Tongue (tissue), 2 donors: ENCODE data around the gene FGGY. TPM values are rescaled to one million over a fixed set of nuclear protein-coding genes. Genes with fewer than 3 reads are reported as not detected.

Experiments used
- DNase-seq: peaks from one replicate; pipeline ENCODE4 v3.0.0-alpha.2; 2015
- total RNA-seq: library from RNA; depleted of rRNA; stranded (reverse); fragments of >200 nt; gene quantifications from one replicate; pipeline ENCODE4 v1.2.3, GENCODE V29; 2014

FGGY gene
- total RNA-seq, 1 donor from 2014 or later = 80.4 TPM

DNA sequence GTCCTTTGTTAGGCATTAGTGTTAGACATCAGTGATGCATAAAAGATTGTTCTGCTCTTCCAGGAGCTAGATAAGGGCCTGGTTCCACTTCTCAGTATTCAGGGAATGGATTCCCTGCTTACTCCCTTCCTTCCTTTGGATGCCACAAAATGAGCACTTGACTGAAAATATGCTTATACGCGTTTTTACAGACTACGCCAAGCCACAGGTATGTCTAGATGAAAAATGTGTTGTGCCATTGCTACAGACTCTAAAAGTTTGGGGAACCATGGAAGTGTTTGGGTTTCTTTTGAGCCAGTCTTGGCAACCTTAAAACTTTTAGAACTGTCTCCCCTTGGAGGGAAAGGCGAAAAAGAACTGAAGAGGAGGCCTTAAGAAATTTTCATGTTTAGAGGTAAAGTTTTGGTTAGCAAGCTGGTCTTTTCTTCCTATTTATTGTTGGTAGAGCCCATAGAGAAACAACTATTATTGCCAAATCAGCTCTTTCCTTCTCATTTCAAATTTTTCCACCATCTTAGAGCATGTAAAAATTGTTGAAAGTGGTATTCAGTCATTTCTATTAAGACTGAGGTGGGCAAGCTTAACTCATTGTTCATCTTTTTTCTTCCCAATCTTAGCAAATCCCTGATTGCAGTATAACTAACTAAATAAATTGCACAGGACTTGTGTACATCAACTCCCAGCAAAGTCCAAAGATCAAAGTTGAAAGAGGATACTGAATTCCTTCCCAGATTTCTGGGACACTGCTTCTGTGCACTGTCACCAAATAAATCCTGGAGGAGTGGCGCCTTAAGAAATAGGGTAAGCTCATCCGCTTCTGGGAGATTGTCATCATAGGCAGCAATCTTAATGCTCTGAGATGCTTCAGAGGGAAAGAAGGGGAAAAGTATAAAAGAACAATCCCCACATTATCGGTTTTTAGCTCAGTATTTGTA, 18.9 kb downstream of the FGGY start:
- DNase-seq = no peak

DNA sequence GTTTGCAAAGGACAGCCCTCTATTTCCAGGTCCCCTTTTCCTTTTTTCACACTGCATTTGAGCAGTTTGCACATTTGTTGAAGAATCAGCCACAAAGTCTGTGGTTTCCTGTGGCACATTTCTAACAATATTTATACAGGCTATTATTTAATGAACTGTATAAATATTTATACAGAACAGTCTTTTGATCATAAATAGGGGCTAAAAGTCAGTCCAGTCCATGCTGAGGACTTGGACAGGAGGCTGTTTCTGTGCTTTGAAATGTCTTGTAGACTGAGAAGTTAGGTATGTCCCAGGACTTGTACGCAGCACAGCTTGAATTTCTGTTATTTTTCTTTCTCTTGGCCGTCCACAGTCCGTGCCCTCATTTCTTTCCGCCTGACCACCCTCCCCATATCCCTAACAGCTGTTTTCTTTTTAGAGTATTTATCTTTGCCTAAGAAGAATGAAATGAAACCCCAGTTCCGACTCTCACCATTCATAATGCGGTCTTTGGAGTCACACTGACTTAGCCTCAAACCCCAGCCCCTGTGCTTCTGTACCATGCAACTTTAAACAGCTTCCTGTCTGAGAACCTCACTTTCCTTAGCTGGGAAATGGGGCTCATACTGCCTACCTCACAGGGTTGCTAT, 19.7 kb downstream of the FGGY start:
- DNase-seq = peak; percentile 81

DNA sequence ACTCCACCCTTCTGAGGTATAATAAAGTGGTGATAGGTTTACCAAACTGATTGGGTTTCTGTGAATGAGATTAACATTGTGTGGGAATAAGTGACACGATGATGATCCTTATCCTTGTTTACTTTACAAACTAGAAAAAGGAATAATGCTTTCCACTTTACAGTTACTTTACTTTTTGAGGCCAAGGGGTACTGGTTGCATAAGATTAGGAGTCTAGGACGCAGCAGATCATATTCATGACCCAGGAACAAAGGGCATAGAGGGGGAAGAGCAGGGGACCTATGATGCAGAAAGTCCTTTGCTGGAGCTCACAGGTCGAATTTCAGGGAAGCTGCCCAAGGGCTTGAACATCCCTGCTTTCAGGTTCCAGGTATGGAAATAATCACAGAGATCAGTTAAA, 20.4 kb downstream of the FGGY start:
- DNase-seq = no peak

DNA sequence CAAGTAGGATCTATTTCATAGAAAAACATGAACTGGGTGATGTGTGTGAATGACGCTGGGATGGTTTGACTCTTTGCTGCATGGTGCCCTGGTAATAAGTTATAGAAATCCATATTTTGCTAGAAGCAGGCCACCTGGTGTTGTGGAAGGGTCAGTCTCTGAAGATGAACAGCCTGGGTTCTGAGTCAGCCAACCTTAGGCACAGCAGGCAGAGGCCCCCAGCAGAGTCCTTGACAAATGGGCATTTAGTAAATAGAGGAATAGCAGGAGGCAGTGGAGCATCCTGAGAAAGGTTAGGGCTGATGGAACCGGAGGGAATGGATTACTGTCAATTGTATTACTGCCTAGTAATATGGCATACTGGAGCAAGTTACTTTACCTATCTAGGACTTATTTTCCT, 20.9 kb downstream of the FGGY start:
- no peak for DNase-seq

DNA sequence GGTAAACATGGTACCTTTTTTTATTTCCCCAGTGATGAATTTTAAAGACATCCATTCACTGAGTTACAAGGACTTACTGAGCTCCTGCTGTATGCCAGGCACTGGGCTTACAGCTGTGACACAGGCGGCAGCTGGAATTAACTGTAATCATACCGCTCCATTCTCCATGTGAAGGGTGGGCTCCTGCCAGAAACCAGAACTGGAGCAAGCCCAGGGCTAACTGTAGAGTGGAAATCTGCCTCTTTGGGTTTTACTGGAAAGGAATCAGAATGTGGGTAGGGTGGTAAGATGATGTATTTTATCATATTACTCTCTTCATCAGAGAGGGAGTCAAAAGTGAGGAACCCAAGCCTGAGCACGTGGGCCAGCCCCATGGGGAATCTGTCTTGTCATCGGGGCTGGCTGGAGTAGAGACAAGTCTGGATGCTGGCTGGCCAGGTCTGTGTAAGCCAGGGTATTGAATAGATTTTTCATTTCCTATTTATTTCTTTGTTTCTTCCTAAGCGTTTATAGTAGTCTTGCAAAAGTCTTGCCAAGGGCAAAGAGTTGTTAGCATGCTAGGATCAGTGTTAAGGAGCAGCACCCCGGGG, 21.5 kb downstream of the FGGY start:
- DNase-seq = peak; percentile 85

DNA sequence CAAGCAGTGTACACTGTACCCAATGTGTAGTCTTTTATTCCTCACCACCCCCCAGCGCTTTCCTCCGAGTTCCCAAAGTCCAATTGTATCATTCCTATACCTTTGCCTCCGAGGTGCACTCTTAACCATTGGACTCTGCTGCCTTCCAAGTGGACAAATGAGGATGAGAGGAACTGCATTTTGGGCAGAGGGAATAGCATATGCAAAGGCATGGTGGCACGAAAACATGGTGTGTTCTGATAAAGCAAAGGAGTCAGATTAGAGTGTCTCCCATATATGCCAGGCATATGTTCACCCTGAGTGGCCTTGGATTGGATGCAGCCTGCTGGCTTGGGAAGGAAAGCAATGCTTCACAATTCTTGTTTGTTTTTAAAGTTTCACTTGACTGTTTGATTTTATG, 25.5 kb downstream of the FGGY start:
- no peak for DNase-seq

DNA sequence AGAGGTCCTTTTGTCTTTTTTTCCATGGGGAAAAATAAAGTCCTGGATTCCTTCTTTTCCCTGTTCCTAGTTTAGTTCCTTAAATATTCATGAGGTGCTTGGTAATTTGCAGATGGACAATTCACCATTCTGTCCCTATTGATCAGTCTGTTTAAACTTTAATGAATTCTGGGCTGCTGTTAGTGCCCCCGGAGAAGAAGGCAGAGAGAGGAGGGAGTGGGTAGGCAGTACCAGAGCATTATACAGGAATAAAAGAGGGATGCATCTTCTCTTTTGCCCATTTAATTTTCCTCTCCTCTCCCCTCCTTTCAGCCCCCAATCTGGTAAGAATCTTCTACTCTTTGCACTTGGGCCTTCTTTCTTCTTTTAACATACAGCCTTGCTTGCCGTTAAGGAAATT, 25.9 kb downstream of the FGGY start:
- DNase-seq = no peak

DNA sequence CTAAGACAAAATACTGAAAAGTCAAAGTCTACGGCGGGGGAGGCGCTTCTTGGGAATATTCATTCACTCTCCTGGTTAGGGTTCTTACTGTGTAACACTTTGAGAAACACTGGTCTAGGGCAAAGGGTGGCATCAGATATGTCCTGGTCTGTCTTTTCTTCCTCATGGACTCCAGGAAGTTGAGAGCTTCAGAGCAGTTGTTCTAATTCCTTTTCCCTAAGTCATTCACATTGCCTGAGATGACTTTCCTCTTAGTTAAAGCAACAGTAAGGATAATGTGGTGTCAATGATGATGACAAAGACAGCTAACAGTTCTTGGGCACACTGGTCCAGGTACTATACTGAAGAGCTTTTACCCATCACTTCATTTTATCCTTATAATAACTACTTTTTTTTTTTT, 27.0 kb downstream of the FGGY start:
- no peak for DNase-seq

DNA sequence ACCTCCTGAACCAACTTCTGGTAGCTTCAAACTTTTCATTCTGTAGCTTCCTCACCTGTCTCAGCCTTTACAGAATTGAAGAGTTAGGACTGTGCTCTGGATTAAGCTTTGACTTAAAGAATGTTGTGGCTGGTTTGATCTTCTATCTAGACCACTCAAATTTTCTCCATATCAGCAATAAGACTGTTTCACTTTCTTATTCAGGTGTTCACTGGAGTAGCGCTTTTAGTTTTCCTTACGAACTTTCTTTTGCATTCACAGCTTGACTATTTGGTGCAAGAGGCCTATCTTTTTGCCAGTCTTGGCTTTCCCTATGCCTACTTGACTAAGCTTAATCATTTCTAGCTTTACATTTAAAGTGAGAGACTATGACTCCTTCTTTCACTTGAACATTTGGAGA, 31.5 kb downstream of the FGGY start:
- no peak for DNase-seq

DNA sequence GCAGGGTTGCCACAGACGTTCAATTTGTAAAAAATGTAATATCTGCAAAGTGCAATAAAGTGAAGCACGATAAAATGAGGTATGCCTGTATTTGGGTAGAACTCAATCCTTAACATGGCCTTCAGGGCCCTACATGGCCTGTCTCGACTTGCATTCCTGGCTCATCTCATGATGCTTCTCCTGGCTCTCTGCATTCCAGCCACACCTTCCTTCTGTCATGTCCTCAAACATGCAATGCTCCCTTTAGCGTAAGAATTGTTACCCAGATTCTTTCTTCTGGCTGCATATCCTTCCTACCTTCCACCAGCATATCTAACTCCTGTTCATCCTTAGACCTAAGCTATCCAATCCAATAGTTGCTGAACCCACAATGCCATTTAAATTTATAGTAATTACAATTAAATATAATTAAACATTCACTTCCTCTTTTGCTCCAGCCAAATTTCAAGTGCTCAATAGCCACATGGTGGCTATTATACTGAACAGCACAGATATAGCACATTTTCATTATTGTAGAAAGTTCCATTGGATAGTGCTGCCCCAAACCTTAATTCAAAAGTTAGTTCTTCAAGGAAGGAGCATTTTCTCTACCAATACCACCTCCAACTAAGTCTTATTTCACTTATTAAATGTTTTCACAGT, 32.6 kb downstream of the FGGY start:
- DNase-seq = no peak

DNA sequence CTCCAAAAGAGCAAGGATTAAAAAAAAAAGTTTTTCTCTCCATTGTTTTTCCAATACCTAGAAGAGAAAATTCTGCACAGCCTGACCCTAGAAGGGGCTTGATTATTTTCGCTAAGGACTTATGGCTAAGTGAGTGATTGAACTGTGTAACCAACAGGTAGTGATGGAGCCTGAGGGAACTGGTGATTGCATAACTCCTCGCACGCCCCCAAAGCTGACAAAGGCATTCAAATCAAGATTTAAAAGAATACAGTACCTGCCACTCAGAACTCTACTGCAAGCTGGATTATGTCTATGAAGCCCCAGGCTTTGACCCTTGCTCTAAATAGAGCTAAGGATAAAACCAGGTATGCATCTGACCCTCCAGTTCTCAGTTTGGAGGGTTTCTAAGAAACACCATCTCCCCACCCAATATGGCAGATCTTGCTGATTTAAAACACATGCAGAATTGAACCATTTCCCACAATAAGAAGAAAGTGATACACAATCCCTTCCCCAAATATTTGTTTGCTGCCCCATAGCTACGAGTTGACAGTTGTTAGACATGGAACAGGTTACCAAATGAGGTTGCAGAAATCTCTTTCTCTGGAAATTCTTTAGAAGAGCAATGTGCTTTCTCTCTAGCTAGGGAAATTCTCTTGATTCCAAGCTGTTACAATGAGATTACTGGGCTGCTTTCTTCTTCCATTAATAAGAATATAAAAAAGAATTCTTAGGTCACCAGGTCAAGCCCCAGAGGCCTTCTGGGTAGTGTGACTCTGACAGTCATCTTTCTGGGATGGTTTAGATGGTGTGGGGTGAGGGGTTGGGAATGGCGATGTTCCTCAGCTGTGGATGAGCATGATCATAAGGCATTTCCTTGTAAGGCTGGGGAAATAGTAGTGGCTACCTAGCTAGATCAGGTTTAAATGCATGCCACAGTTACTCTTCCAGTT, 35.1 kb downstream of the FGGY start:
- peak; percentile 70 for DNase-seq

DNA sequence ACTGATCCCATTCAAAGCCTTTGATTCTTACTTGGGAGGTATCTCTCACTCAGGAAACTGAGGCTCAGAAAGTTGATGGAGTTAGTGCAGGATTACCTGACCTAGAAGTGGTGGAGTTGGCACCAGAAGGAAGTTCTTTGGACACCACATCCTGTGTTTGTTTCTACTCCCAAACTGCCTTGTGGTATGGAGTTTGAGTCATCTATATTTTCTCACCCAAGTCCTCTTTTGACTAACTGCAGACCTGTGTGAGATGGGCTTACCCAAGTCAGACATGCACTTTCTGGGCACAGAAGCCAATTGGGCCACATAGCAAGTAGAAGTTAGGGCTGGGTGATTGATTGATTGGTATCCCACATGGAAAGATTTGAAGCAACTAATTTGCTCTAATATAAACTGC, 36.1 kb downstream of the FGGY start:
- no peak for DNase-seq

DNA sequence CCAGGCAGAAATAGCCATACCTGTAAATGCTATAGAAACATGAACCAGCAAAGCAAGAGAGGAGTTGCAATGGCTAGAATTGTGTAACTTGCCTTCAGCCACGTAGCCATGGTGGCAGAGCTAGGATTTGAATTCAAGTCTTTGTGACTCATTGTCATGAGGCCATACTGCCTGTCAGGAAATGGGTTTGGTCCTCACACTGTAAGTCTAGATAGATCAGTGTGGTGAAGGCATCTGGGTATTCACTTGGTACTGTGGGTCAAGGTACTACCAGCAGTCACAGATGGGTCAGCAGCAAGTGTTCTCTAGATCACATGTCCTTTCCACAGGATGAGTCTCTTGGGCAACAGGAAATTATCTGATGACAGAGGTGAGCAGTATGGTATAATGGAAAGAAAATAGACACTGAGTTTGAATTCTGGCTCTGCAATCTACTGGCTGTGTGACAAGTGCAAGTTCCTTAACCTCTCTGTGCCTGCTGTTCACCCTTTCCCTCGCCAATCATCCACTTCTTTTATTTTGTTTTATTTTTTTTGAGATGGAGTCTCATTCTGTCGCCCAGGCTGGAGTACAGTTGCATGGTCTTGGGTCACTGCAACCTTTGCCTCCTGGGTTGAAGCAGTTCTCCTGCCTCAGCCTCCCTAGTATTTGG, 36.9 kb downstream of the FGGY start:
- DNase-seq = no peak

DNA sequence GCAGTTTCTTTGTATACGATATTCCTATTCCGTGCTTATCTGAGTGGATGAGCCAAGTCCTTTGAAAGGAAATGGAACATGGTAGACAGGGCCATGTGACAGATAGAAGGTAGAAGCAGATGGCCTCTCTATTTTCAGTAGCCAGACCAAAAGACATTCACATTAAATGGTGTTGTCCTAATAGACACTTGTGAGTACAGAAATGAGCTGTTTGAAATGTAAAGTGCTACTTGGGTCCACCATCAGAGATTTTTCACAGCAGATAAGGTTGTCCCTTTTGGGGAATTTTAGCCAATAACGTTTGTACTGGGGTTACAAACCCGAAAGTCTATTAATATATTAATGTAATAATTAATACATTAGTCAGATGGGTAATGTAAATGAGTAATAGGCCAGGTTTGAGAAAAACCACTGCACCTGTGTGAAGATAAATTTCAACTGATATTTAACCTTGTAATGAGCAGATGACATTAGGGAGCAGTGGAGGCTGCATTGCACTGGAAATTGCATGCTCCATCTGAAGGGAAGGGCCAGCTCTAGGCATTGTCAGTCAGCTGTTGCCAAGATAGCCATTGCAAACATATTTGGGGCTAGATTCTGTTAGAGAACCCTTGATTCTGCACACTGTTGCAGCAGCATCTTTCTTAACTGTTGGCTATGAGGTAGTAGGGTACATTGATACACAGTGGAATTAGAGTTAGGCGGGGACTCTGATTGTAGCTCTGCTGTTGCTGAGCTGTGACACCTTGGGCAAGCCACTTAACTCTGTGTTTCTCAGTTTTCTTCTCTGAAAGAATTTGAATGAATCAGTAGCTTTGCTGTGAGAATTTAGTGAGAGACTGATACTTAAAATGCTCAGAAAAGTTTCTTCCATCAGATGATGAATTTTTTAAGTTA, 43.8 kb downstream of the FGGY start:
- DNase-seq = no peak

DNA sequence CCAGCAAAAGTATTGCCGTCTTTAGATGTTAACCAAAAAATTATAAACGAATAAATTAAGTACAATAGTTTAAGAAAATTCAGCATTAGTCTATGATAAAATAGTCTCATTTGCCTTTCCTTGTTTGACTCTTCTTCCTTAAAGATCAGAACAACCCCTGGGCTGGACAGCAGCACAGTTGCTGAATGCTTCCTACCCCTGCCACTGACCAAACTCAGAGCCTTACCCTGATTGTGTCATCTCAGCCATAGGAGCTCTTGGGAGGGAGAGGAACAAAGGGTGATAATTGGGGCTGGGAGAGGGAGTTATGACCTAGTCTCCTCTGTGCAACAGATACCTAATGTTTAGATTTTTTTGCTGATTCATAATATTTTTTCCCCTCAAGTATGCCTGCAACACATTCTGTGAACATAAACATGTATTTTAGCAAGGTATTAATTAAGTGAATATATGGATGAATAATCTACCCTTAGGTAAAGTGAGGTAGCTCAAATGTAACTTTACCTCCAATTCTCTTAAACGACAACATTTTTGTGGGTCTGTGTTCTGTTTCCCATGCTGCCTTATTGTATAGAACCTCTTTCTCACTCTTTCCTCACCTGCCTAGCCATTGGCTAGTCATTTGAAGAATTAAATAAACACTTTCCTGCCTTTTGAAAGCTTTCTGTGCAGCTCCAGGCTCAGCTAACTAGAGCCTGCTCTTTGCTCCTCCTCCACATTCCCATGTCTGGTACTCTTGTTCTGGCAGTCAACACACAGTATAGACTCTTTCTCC, 46.1 kb downstream of the FGGY start:
- DNase-seq = no peak

DNA sequence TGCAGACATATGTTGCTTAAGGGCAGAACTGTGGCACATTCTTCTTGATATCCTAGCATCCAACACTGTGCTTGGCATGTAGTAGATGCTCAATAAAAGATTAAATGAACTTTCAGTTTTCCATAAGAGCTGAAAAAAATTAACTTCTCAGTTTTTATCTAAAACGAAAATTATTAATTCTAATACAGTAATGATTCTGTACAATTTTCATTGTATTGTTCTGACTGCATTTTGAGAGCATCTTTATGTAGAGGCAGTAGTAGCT, 46.6 kb downstream of the FGGY start:
- no peak for DNase-seq

DNA sequence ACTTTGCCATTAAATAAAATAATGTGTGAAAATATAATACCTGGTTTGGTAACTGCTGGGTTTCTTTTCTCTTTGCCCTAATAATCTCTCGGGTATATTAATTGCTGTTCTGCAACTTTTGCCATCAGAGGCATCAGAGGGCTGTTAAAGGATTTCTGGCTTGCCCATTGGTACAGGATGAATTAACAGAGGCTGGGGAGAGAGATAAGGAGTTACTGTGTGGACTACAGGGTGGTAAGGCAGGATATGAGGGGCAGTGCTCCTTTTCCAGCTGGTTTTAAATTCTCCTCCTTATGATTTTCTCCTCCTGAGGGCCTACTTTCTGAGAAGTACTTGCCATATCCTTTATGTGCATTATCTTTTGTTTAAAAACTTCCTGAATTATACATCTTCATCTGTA, 48.3 kb downstream of the FGGY start:
- DNase-seq = no peak

DNA sequence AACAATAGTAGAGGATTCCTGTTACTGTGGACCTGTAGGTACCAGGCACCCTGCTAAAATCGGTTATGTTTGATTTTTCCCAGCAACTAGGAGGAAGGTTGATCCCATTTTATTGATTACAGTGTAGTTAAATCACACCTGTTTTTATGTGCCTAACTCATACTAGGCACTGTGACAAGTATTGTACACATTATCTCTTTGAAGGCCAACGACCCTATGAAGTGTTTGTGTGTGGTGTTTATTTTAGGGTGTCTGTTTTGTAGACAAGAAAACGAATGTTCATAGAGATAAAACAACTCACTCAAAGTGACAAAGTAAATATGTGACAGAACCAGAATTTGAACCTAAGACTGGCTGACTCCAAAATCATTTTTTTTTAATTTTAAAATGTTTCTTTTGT, 49.5 kb downstream of the FGGY start:
- no peak for DNase-seq

DNA sequence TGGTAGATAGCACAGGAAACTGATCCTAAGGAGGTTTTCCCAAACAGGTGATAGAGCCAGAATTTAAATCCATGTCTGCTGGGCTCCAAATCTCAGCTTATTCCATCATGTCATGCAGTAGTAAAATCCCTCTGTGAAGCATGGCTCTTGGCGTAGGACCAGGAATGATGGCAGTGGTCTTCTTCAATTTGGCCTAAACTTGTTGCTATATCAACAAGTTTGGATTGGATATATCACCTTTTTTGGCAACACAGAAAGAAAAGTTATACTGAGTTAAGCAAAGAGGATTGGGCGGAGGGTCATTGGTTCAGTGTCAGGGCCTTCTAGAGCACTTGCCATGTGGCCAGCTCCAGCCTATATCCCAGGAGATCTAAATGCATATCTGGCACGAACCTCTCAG, 52.2 kb downstream of the FGGY start:
- no peak for DNase-seq

DNA sequence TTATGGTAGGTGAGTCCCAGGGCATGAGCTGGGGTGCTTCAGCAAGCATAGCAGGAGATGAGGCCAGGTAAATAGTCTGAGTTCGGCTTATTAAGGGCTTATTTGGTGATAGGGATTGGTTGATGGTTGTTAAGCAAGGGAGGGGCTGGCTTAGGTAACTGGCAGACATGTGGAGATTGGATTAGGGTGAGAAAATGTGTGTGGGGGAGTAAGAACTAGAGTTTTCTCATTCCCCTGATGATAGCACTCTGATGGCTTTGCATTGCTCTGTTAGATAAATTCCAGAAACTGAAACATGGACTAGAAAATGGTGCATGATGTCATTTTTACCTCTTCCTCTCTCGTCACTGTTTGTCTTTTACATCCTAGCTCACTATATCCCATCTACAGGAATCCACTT, 53.6 kb downstream of the FGGY start:
- no peak for DNase-seq
